KMS-11 (cell line): ENCODE measurements around the gene PDLIM5.
A peak's percentile ranks its signal among the peaks of the same experiment; 100 is the strongest.
"Not testable (repeated sequence)": the region's sequence is repeated elsewhere in the genome, so short reads cannot be mapped to it uniquely, and the experiment has no call there.

Experiments
- H2AFZ ChIP-seq: fragments of 200-600 bp; sonication (generic); 2 replicates; pipeline ENCODE4 v1.6.1; 2016; ENCODE audit warnings: antibody characterized with exemption, mixed run types, low read depth
- H3K27ac ChIP-seq: fragments of 200-600 bp; sonication (generic); 2 replicates; pipeline ENCODE4 v1.6.1; 2016; ENCODE audit warnings: mild to moderate bottlenecking, mixed run types
- H3K27me3 ChIP-seq: fragments of 200-600 bp; sonication (generic); 2 replicates; pipeline ENCODE4 v1.6.1; 2017; ENCODE audit warnings: mild to moderate bottlenecking, low read depth, mixed run types, moderate library complexity; ENCODE audit not compliant: insufficient read depth
- H3K36me3 ChIP-seq: fragments of 200-600 bp; sonication (generic); 2 replicates; pipeline ENCODE4 v1.6.1; 2017; ENCODE audit warnings: mild to moderate bottlenecking, mixed run types; ENCODE audit not compliant: insufficient read depth
- H3K4me1 ChIP-seq: fragments of 200-600 bp; sonication (generic); 2 replicates; pipeline ENCODE4 v1.6.1; 2016; ENCODE audit warnings: mild to moderate bottlenecking, low read depth, mixed run types; ENCODE audit not compliant: poor library complexity, severe bottlenecking
- H3K4me2 ChIP-seq: fragments of 200-600 bp; sonication (generic); 2 replicates; pipeline ENCODE4 v1.7.0; 2016; ENCODE audit warnings: mild to moderate bottlenecking, mixed run types
- H3K4me3 ChIP-seq: fragments of 200-600 bp; sonication (generic); IDR thresholded peaks from 2 replicates; pipeline ENCODE4 v1.6.1; 2017; ENCODE audit warnings: low read depth, low read length, mixed read lengths; ENCODE audit not compliant: insufficient read depth
- H3K79me2 ChIP-seq: fragments of 200-600 bp; sonication (generic); 2 replicates; pipeline ENCODE4 v1.6.1; 2016; ENCODE audit warnings: low read depth, mixed run types; ENCODE audit not compliant: insufficient read depth
- H3K9ac ChIP-seq: fragments of 200-600 bp; sonication (generic); 2 replicates; pipeline ENCODE4 v1.6.1; 2016; ENCODE audit warnings: mild to moderate bottlenecking, mixed run types
- H4K20me1 ChIP-seq: fragments of 200-600 bp; sonication (generic); 2 replicates; pipeline ENCODE4 v1.6.1; 2016; ENCODE audit warnings: mild to moderate bottlenecking, mixed run types; ENCODE audit not compliant: insufficient read depth
- TF ChIP-seq, protein P1 (sequence below): fragments of 200-600 bp; sonication (generic); conservative IDR thresholded peaks from 2 replicates; pipeline ENCODE4 v1.6.1; 2017; ENCODE audit warnings: low read depth, mild to moderate bottlenecking, antibody characterized with exemption, low read length, moderate library complexity, mixed read lengths

Gene PDLIM5

GRCh38 chr4:94615451-94615850 is 163.7 kb downstream of the PDLIM5 start:
- H2AFZ ChIP-seq, result no peak overlapping the region
- no peak overlapping the region for H3K4me3 ChIP-seq
- H3K9ac ChIP-seq, result no peak overlapping the region
- H3K36me3 ChIP-seq, result no peaks in the 10 kb centered on the region
- TF ChIP-seq, protein P1, sequence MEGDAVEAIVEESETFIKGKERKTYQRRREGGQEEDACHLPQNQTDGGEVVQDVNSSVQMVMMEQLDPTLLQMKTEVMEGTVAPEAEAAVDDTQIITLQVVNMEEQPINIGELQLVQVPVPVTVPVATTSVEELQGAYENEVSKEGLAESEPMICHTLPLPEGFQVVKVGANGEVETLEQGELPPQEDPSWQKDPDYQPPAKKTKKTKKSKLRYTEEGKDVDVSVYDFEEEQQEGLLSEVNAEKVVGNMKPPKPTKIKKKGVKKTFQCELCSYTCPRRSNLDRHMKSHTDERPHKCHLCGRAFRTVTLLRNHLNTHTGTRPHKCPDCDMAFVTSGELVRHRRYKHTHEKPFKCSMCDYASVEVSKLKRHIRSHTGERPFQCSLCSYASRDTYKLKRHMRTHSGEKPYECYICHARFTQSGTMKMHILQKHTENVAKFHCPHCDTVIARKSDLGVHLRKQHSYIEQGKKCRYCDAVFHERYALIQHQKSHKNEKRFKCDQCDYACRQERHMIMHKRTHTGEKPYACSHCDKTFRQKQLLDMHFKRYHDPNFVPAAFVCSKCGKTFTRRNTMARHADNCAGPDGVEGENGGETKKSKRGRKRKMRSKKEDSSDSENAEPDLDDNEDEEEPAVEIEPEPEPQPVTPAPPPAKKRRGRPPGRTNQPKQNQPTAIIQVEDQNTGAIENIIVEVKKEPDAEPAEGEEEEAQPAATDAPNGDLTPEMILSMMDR, result no peak
- H4K20me1 ChIP-seq, result no peaks in the 10 kb centered on the region
- H3K79me2 ChIP-seq, result no peaks in the 10 kb centered on the region
- no peaks in the 10 kb centered on the region for H3K4me1 ChIP-seq
- H3K27me3 ChIP-seq, result no peaks in the 10 kb centered on the region
- H3K4me2 ChIP-seq, result no peak overlapping the region
- no peak overlapping the region for H3K27ac ChIP-seq

DNA sequence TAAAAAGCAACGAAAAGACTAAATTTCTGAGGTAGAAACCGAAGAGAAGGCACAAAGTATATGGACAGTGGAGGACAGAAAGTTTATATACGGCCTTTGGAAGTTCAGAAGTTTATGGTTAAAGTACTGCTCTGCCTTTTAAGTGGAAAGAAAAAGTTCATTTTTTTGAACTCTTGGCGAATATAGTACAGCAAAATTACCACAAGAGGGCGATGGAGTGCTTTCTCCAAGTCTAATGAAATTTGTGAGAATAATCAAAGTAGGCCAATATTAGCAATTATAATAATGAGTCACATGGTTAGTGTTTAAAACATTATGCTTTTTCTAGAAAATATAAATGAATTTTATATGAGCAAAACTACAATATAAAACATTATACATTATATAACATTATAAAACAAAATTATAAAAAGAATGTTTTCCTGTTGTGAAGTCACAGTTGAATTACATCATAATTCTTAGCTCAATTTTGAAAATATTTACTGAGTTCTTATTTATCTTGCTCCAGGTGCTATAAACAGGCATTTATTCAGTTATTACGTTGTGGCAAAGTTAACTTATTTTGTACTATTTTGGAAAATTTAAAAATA is 169.8 kb downstream of the PDLIM5 start:
- H3K79me2 ChIP-seq, result no peaks in the 10 kb centered on the region
- no peaks in the 10 kb centered on the region for H4K20me1 ChIP-seq
- no peaks in the 10 kb centered on the region for H3K27me3 ChIP-seq
- no peak overlapping the region for H2AFZ ChIP-seq
- no peak overlapping the region for H3K4me3 ChIP-seq
- TF ChIP-seq, protein P1, result peak; percentile 91
- H3K9ac ChIP-seq, result no peak overlapping the region
- no peaks in the 10 kb centered on the region for H3K4me1 ChIP-seq
- H3K27ac ChIP-seq, result no peak overlapping the region
- no peak overlapping the region for H3K4me2 ChIP-seq
- no peaks in the 10 kb centered on the region for H3K36me3 ChIP-seq

- no peaks in the 10 kb centered on the region for H3K36me3 ChIP-seq
- H3K79me2 ChIP-seq, result no peaks in the 10 kb centered on the region
- no peaks in the 10 kb centered on the region for H4K20me1 ChIP-seq
- H3K4me1 ChIP-seq, result no peaks in the 10 kb centered on the region
- no peak overlapping the region for H3K4me2 ChIP-seq
- no peak overlapping the region for H3K9ac ChIP-seq
- TF ChIP-seq, protein P1, result no peak
- H2AFZ ChIP-seq, result no peak overlapping the region
- no peak overlapping the region for H3K27ac ChIP-seq
- H3K4me3 ChIP-seq, result no peak overlapping the region
- H3K27me3 ChIP-seq, result no peaks in the 10 kb centered on the region
These were observed 171.6 kb downstream of the PDLIM5 start for GRCh38 chr4:94623126-94623911.

DNA sequence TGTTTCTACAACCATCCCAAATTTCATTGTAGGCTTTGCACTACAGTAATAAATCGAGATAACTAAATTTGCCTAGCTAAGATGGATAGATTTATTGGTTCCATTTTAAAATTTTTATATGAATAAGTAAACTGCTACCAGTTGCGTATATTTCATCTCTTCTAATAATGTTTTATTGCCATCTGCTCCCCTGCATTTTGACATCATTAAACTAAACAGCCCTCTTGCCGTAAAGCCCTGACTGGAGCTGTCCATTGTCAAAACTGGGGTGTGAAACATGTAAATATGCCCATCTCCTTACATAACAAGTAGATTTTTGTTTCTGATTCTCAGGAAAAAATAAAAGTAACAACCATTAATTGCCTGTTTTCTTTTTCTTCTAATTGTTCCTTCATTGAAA is 175.2 kb downstream of the PDLIM5 start:
- H3K9ac ChIP-seq, result no peak overlapping the region
- no peaks in the 10 kb centered on the region for H3K36me3 ChIP-seq
- TF ChIP-seq, protein P1, result no peak
- H2AFZ ChIP-seq, result no peak overlapping the region
- H3K79me2 ChIP-seq, result no peaks in the 10 kb centered on the region
- H3K27ac ChIP-seq, result no peak overlapping the region
- no peaks in the 10 kb centered on the region for H3K27me3 ChIP-seq
- H3K4me2 ChIP-seq, result no peak overlapping the region
- H3K4me1 ChIP-seq, result no peaks in the 10 kb centered on the region
- no peak overlapping the region for H3K4me3 ChIP-seq
- no peaks in the 10 kb centered on the region for H4K20me1 ChIP-seq

GRCh38 chr4:94629058-94629457 is 177.3 kb downstream of the PDLIM5 start:
- H3K79me2 ChIP-seq, H3K4me3 ChIP-seq, H3K27ac ChIP-seq, H2AFZ ChIP-seq, H3K27me3 ChIP-seq, H3K4me2 ChIP-seq, H3K9ac ChIP-seq, H3K36me3 ChIP-seq, H4K20me1 ChIP-seq, H3K4me1 ChIP-seq: not testable (repeated sequence)
